GM13976 (cell line): ENCODE results near the gene KRT33B.

ENCODE experiments used
- DNase-seq: peaks from one replicate; pipeline ENCODE4 v3.0.0; 2012; ENCODE audit warnings: low spot score
- in situ Hi-C: fragments of 300-500 bp; cut with MboI; formaldehyde crosslinking; loops from one replicate; pipeline ENCODE4 v1.12.0; 2022; ENCODE audit warnings: low sequenced_read_pairs, mixed read lengths, inconsistent platforms; ENCODE audit not compliant: unreplicated experiment
- TF ChIP-seq, protein P1 (sequence below): IDR thresholded peaks from 2 replicates; pipeline ENCODE4 v1.5.1; 2012; ENCODE audit warnings: borderline replicate concordance, mild to moderate bottlenecking; ENCODE audit not compliant: insufficient read depth; ENCODE audit errors: extremely low read depth, missing control alignments, control extremely low read depth

Gene KRT33B

DNA sequence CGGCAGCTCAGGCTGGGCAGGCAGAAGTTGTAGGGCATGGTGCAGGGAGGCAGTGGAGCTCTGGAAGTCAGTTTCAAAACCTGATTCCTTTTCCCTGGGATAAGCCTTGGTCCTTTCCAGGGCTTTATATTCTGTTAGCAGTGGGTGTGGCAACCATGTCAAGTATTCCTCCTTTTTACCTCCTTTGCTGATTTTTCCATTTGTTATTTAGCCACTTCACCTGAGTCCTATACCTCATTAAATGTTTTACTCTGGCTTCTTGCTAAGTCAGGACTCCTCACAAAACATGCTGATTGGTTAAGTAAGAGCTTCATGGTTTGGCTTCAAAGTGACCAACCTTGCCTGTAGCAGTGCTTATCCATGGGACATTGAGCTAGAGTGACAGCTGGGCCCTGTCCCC, at the start of gene KRT33B:
TSS of gene KRT33B (minus strand) at position 101 of the 400 bp plus-strand sequence. CDS start at position 38, 63 bp downstream.
- in situ Hi-C loops = no loop called here
- DNase-seq = no peak
- TF ChIP-seq, protein P1, sequence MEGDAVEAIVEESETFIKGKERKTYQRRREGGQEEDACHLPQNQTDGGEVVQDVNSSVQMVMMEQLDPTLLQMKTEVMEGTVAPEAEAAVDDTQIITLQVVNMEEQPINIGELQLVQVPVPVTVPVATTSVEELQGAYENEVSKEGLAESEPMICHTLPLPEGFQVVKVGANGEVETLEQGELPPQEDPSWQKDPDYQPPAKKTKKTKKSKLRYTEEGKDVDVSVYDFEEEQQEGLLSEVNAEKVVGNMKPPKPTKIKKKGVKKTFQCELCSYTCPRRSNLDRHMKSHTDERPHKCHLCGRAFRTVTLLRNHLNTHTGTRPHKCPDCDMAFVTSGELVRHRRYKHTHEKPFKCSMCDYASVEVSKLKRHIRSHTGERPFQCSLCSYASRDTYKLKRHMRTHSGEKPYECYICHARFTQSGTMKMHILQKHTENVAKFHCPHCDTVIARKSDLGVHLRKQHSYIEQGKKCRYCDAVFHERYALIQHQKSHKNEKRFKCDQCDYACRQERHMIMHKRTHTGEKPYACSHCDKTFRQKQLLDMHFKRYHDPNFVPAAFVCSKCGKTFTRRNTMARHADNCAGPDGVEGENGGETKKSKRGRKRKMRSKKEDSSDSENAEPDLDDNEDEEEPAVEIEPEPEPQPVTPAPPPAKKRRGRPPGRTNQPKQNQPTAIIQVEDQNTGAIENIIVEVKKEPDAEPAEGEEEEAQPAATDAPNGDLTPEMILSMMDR = no peak

DNA sequence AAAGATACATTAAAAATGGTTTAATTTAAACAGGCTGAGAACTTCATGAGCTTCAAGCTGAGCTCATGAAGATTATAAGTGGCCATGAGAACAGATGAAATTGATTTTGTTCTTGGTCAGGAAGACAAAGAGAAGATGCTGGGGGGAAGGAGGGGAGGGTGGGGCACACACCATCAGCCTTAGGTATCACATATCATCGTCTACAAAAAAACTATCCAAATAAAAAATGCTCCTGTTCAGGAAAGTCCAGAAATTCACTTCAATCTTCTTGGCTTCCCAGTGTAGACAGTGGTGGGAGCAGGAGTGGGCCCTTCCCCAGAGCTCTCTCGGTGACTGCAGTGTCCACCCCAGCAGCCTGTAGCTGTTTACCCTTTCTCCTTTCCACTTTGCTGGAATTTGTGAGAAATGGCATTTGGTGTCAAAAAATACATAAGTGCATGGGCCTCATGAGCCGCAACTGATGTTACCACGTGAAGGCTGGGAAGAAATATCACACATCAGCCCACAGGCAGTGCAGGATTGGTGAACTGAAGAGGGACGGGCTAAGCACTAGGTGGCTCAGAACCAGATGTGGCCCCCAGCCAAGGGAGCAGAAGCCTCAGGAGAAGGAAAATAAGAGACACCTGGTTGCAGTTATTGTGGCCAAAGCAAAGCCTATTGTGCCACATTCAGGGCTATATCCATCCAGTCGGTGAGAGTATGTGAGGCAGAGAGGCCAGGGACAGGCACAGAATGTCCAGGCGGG, 48.7 kb upstream of the KRT33B start:
- in situ Hi-C loops = no loop called here
- TF ChIP-seq, protein P1 = no peak
- DNase-seq = no peak

DNA sequence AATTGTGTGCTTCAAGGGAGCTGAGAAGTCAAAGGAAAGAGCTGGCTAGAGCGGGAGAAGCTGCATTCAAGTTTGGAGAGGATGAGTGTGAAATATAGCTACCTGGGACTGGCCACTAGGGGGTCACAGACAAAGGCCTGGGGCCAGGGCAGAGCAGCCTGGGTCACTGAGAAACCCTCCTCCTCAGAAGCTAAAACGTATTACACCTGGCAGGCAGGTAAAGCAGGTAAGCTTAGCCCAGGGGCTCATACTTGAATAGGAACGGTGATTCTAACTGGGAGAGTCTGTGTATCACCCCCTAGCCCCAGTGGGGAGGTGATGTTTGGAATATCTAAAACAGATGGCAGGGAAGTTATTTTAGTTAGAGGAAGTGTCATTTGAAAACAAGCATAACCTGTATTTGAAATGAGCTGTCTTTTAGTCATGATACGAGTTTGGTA, 48.0 kb upstream of the KRT33B start:
- in situ Hi-C loops = no loop called here
- peak; percentile 41 for DNase-seq
- TF ChIP-seq, protein P1 = peak; percentile 12

DNA sequence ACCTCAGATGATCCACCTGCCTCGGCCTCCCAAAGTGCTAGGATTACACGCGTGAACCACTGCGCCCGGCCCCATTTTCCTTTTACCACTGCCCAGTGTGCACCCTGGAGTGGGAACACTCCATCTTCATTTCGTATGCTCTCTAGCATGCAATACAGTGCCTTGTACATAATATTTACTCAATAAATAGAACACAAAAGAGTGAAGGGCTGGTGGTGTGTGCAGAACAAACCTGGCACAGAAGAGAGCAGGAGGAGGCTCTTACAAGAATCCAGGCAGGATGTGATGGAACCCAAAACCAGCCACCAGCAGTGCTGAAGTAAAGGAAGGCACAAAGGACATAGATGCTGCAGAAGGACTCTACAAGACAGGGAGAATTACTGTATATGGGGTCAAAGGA, 47.5 kb upstream of the KRT33B start:
- in situ Hi-C loops = no loop called here
- DNase-seq = no peak
- TF ChIP-seq, protein P1 = no peak

DNA sequence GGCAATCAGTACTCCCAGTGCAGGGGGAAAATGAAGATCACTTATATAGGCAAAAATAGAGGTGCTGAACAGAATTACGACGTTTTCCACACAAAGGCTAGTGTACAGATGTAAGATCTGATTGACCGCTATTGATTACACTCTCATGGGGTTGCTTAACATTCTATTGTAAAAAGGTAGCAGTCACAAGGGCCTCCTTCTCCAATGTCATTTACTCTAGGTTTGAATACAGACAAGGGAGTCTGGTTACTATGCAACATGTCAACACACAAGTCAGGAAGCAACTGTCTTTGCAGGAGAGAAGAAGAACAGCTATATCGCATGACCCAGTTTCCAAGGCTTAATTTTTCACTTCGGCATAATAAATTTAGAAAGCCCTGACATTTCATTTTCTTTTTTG, 46.9 kb upstream of the KRT33B start:
- no peak for DNase-seq
- in situ Hi-C loops = no loop called here
- TF ChIP-seq, protein P1 = no peak

DNA sequence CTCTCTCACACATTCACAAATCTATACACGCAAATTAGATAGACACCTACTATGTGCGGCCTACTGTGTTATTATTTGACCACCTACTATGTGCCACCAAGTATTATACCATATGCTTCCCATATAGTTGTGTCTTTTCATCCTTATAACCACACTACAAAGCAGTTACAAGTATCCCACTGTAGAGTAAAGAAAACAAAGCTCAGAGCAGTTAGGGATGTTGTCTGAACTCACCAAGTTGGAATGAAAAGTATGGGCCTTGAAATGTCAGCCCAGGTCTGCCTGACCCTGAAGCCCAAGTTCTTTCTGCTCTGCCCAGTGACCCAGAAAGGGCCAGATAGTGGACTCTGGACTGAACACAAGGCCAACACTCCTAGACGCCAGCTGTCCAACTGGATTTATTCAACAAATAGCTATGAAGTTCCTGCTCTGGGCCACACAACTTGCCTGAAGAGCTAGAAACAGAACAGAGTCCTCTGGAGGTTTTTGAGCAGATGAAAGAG, 46.3 kb upstream of the KRT33B start:
- in situ Hi-C loops = no loop called here
- DNase-seq = no peak
- TF ChIP-seq, protein P1 = no peak
